Keratinocyte (primary cell): ENCODE measurements around the gene TRPT1. TPM values are rescaled to one million over a fixed set of nuclear protein-coding genes. Genes with fewer than 3 reads are reported as not detected.
"Not testable (repeated sequence)": the region's sequence is repeated elsewhere in the genome, so short reads cannot be mapped to it uniquely, and the experiment has no call there.

Source experiments
- DNase-seq: peaks from one replicate; pipeline ENCODE4 v3.0.0-alpha.2; 2011; ENCODE audit warnings: low read depth, missing footprints, low spot score
- FAIRE-seq: peaks from 2 replicates; lab custom pipeline; 2011; peaks lifted over from hg19 to GRCh38; lab: Jason Lieb, UNC
- H2AFZ ChIP-seq: 2 replicates; pipeline ENCODE4 v1.6.0; 2012; ENCODE audit warnings: low read length, control low read depth, inconsistent platforms; ENCODE audit not compliant: control insufficient read depth
- H3K27ac ChIP-seq: 2 replicates; pipeline ENCODE4 v1.5.1; 2011; ENCODE audit warnings: low read length; ENCODE audit not compliant: control insufficient read depth, insufficient read depth
- H3K27me3 ChIP-seq: 3 replicates; pipeline ENCODE4 v1.6.0; 2011; ENCODE audit warnings: low read length; ENCODE audit not compliant: control insufficient read depth, insufficient read depth; ENCODE audit errors: extremely low read depth
- H3K36me3 ChIP-seq, 2 experiments: 2 replicates in 1 of 2; 3 replicates in 1 of 2; pipeline ENCODE4 v1.5.1; 2011; ENCODE audit warnings: low read length in 2 of 2, mild to moderate bottlenecking in 1 of 2; ENCODE audit not compliant: control insufficient read depth in 2 of 2, insufficient read depth in 2 of 2; ENCODE audit errors: extremely low read depth in 1 of 2
- H3K4me1 ChIP-seq: 3 replicates; pipeline ENCODE4 v1.5.1; 2011; ENCODE audit warnings: low read length; ENCODE audit not compliant: control insufficient read depth, insufficient read depth; ENCODE audit errors: extremely low read depth
- H3K4me2 ChIP-seq: 3 replicates; pipeline ENCODE4 v1.6.0; 2011; ENCODE audit warnings: low read depth, low read length; ENCODE audit not compliant: control insufficient read depth, insufficient read depth; ENCODE audit errors: extremely low read depth
- H3K4me3 ChIP-seq, 3 experiments: fragments of 200-600 bp in 1 of 3; sonication (generic) in 1 of 3; 2 replicates in 2 of 3; 3 replicates in 1 of 3; pipeline ENCODE4 v1.5.1; 2011 to 2016; ENCODE audit warnings: low read length in 3 of 3, mild to moderate bottlenecking in 3 of 3, control low read depth in 2 of 3, inconsistent platforms in 1 of 3, low read depth in 1 of 3, mixed read lengths in 1 of 3, mixed run types in 1 of 3, moderate library complexity in 1 of 3; ENCODE audit not compliant: control insufficient read depth in 2 of 3, insufficient read depth in 2 of 3; ENCODE audit errors: extremely low read depth in 1 of 3
- H3K79me2 ChIP-seq: 2 replicates; pipeline ENCODE4 v1.6.0; 2012; ENCODE audit warnings: low read length; ENCODE audit not compliant: control insufficient read depth, insufficient read depth
- H3K9ac ChIP-seq: 3 replicates; pipeline ENCODE4 v1.6.0; 2011; ENCODE audit warnings: low read length; ENCODE audit not compliant: control insufficient read depth, insufficient read depth; ENCODE audit errors: extremely low read depth
- H3K9me1 ChIP-seq: 3 replicates; pipeline ENCODE4 v1.6.0; 2011; ENCODE audit warnings: low read length; ENCODE audit not compliant: control insufficient read depth, insufficient read depth; ENCODE audit errors: extremely low read depth
- H3K9me3 ChIP-seq: 2 replicates; pipeline ENCODE4 v1.5.1; 2012; ENCODE audit warnings: low read depth, low read length; ENCODE audit not compliant: control insufficient read depth
- H4K20me1 ChIP-seq: 3 replicates; pipeline ENCODE4 v1.6.0; 2011; ENCODE audit warnings: low read length; ENCODE audit not compliant: control insufficient read depth, insufficient read depth; ENCODE audit errors: extremely low read depth
- EZH2 ChIP-seq: IDR thresholded peaks from one replicate; pipeline ENCODE4 v1.6.1; 2012; ENCODE audit warnings: inconsistent platforms, mild to moderate bottlenecking, low read length, moderate library complexity
- dilution Hi-C: fragments of 300-500 bp; cut with MboI; formaldehyde crosslinking; loops from one replicate; pipeline ENCODE4 v1.7.0; 2020; ENCODE audit warnings: low sequenced_read_pairs; ENCODE audit not compliant: extremely low pct_ligation_motif_present
- polyA plus RNA-seq, 5 experiments: library from polyadenylated mRNA; depleted of rRNA in 3 of 5; stranded (reverse) in 3 of 5; stranded (forward) in 1 of 5; unstranded in 1 of 5; fragments of >200 nt; gene quantifications; 1 replicate in 1 of 5; 2 replicates in 3 of 5; 3 replicates in 1 of 5; pipeline versions ENCODE4 v1.2.1 to v1.2.3, GENCODE V29; 2011 to 2012; ENCODE audit warnings: missing spikeins in 2 of 5, low read depth in 1 of 5, low replicate concordance in 1 of 5
- TF ChIP-seq, protein P1 (sequence below), 3 experiments: IDR thresholded peaks in 1 of 3; conservative IDR thresholded peaks in 1 of 3; optimal IDR thresholded peaks in 1 of 3; 2 replicates in 2 of 3; 3 replicates in 1 of 3; pipeline versions ENCODE3 to v1.5.1; 2011; ENCODE audit warnings: low read length in 3 of 3, mild to moderate bottlenecking in 3 of 3, moderate library complexity in 2 of 3, control low read depth in 1 of 3, inconsistent platforms in 1 of 3; ENCODE audit not compliant: insufficient read depth in 2 of 3; ENCODE audit errors: extremely low read depth in 1 of 3

TRPT1 gene
- polyA plus RNA-seq, 1 donor (not counting 4 experiments of a cell fraction or from before 2014, with no cell fraction given), result 15.5 TPM

DNA sequence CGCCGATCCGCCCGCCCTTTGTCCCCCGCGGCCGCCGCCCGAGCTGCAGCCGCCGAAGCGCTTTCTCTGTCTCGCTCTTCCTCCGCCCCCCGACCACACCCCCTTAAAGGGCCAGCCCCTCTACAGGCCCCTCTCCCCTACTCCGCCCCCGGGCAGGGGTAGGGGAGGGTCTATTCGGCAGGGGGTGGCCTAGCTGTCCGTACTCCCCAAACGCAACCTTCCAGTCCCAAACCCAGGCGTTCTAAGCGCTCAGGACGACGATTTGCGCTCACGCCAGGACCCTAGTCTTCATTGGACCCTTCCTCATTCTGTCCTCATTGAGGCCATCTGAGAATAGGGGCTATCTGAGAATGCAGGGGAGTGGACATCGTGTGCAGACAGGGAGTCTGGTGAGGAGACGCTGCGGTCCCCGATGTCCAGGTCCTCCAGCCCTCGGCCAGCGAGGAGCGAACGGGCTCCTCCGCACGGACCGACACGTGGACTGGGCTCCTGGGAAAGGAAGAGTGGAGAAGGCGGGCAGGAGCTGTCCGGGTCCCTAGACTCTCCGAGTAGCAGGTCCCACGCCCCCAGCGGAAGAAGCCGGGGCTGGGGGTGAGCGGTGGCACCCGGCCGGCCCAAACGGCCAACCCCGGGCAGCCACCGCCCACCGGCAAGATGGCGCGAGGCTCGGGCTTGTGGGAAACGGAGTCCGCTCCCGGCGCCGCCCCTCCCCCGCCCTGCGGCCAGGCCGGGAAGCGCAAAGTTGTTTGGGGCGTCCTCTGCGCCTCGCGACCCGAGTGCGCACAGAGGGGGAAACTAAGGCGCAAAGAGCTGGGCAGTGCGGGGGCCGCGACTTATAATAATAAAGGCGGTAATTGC lies 21.1 kb upstream of the TRPT1 start, which contains the start of gene PPP1R14B:
Gene PPP1R14B, minus strand, starts transcription at position 73 of the 858 bp plus-strand sequence. CDS start 270 bp downstream, outside the sequence.
- dilution Hi-C loops, result no loop called here
- peak within 1 kb of the TSS; percentile 100 for H3K4me2 ChIP-seq
- H3K36me3 ChIP-seq, result peaks cover 6 to 14% of the 10 kb centered on the region in 2 experiments
- H2AFZ ChIP-seq, result peak within 1 kb of the TSS; percentile 68
- DNase-seq (no peak), FAIRE-seq (no peak)
- no peak for TF ChIP-seq EZH2
- peaks cover 36% of the 10 kb centered on the region for H3K4me1 ChIP-seq
- no peaks in the 10 kb centered on the region for H4K20me1 ChIP-seq
- peak within 1 kb of the TSS; percentile 95 for H3K9ac ChIP-seq
- no peaks in the 10 kb centered on the region for H3K9me3 ChIP-seq
- peak within 1 kb of the TSS; percentile 87 to 92 (median 88) for H3K4me3 ChIP-seq
- peak within 1 kb of the TSS; percentile 94 for H3K27ac ChIP-seq
- H3K79me2 ChIP-seq, result peaks cover 30% of the 10 kb centered on the region
- no peaks in the 10 kb centered on the region for H3K27me3 ChIP-seq
- no peaks in the 10 kb centered on the region for H3K9me1 ChIP-seq

DNA sequence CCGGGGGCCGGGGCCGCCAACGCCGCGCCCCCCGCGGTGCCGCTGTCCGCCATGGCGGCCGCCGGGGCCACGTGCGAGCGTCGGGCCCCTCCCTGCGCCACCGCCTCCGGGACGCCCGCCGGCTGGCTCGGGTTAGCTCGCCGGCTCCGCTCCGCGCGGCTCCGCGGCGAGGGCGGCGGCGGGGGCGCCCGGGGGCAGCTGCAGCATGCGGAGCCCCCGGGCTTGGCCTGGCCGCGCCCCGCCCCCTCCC lies 20.6 kb upstream of the TRPT1 start:
- peaks cover 6 to 14% of the 10 kb centered on the region in 2 experiments for H3K36me3 ChIP-seq
- H3K4me2 ChIP-seq, H3K9me3 ChIP-seq, H2AFZ ChIP-seq, H4K20me1 ChIP-seq, H3K9me1 ChIP-seq, H3K27me3 ChIP-seq, dilution Hi-C loops, DNase-seq, FAIRE-seq: not testable (repeated sequence)
- H3K27ac ChIP-seq, result peak overlapping the region; percentile 88
- peaks cover 27% of the 10 kb centered on the region for H3K79me2 ChIP-seq
- peak overlapping the region; percentile 95 for H3K9ac ChIP-seq
- H3K4me1 ChIP-seq, result peaks cover 36% of the 10 kb centered on the region
- peak overlapping the region in 1 of 3 experiments; percentile 88 for H3K4me3 ChIP-seq

DNA sequence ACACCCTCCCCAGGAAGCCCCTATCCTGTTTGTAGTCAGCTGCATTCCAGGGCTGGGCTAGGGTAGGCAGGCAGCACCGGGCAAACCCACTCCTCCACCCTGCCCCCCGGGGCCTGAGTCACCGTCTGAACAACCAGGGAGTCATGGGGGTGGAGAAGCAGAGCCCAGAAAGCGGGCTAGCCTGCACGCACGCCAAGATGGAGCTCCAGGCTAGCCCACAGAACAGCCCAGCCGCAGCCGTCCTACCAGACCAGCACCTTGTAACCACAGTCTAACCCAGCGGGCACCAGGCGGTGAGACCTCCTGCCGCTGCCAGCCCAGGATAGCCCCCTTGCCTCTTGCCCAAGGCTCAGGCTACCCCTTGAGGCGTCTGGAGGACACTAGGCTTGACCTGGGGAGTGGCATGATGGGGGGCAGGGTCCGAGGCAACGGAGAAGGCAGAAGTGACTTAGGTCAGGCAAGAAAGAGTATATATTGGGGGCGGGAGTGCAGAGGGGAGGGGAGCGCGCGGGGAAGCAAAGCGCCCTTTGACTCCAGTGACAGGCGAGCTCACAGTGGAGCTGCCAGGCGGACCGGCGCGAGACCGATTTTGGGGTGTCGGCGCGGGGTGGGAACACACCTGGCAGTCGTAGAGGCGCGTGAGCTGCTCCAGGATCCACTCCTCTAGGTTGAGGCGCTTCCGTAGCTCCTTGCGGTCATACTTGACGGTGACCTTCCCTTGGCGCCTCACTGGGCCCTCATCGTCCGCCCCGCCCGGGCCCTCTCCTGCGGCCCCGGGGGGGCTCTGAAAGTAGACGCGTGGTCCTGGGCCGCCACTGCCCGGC lies 20.0 kb upstream of the TRPT1 start:
- Histone ChIP-seq H3K79me2 (peaks cover 26% of the 10 kb centered on the region), H3K9me3 (no peaks in the 10 kb centered on the region), H3K4me2 (peak overlapping the region; percentile 85), H3K27ac (peak overlapping the region; percentile 88), H3K27me3 (no peaks in the 10 kb centered on the region), H3K4me3 (peak overlapping the region; percentile 73 to 88 (median 86)), H3K9me1 (no peaks in the 10 kb centered on the region), H3K36me3 (peaks cover 6 to 14% of the 10 kb centered on the region in 2 experiments), H3K9ac (peak overlapping the region; percentile 95), H3K4me1 (peaks cover 36% of the 10 kb centered on the region), H2AFZ (no peak overlapping the region), H4K20me1 (no peaks in the 10 kb centered on the region)
- dilution Hi-C loops, result no loop called here
- DNase-seq, result peak; percentile 99
- FAIRE-seq, result no peak
- TF ChIP-seq, protein P1, sequence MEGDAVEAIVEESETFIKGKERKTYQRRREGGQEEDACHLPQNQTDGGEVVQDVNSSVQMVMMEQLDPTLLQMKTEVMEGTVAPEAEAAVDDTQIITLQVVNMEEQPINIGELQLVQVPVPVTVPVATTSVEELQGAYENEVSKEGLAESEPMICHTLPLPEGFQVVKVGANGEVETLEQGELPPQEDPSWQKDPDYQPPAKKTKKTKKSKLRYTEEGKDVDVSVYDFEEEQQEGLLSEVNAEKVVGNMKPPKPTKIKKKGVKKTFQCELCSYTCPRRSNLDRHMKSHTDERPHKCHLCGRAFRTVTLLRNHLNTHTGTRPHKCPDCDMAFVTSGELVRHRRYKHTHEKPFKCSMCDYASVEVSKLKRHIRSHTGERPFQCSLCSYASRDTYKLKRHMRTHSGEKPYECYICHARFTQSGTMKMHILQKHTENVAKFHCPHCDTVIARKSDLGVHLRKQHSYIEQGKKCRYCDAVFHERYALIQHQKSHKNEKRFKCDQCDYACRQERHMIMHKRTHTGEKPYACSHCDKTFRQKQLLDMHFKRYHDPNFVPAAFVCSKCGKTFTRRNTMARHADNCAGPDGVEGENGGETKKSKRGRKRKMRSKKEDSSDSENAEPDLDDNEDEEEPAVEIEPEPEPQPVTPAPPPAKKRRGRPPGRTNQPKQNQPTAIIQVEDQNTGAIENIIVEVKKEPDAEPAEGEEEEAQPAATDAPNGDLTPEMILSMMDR (optimal IDR thresholded peaks at IDR 0.05 in 1 of 3, IDR thresholded peaks at IDR 0.05 in 1 of 3, conservative IDR thresholded peaks at IDR 0.05 in 1 of 3; ENCODE audit: extremely low read depth in 1 of 3, insufficient read depth in 2 of 3, low read length in 3 of 3), result no peak
- TF ChIP-seq EZH2, result no peak
